ENCODE data around the gene NAALADL2.

- TF ChIP-seq CTCF (IDR thresholded peaks at IDR 0.05) (no peak), POLR2A (IDR thresholded peaks at IDR 0.05) (no peak)
Measured at GRCh38 chr3:175311404-175311803, 452.3 kb downstream of the NAALADL2 start.

Measured in vagina (tissue), 2 donors.